CD4-positive, alpha-beta memory T cell (primary cell): Measurements from ENCODE around the gene ANO7. TPM values are rescaled to one million over a fixed set of nuclear protein-coding genes. Genes with fewer than 3 reads are reported as not detected.

ENCODE experiments used
- CTCF ChIA-PET: fragments of 350-600 bp; sonication (Branson Sonifier 250); formaldehyde crosslinking; loops from one replicate; lab custom pipeline; 2021; ENCODE audit warnings: inconsistent platforms; ENCODE audit not compliant: partially characterized antibody; lab: Charles Lee
- POLR2A ChIA-PET: fragments of 350-600 bp; sonication (Branson Sonifier 250); formaldehyde crosslinking; loops from one replicate; lab custom pipeline; 2021; ENCODE audit not compliant: partially characterized antibody; lab: Charles Lee
- DNase-seq, 5 donors: peaks; one replicate each; pipeline versions ENCODE4 v3.0.0 to v3.0.0-alpha.2; 2020 to 2022; ENCODE audit warnings: mixed read lengths in 1 of 5
- H3K27ac ChIP-seq: one replicate; pipeline ENCODE4 v1.7.0; 2013; ENCODE audit warnings: low read depth, low read length
- H3K27me3 ChIP-seq: 2 replicates; pipeline ENCODE4 v1.7.0; 2013; ENCODE audit warnings: mild to moderate bottlenecking, low read length, moderate library complexity; ENCODE audit not compliant: insufficient read depth
- H3K36me3 ChIP-seq: 2 replicates; pipeline ENCODE4 v1.7.0; 2013; ENCODE audit warnings: mild to moderate bottlenecking, low read length, moderate library complexity; ENCODE audit not compliant: insufficient read depth
- H3K4me1 ChIP-seq: 2 replicates; pipeline ENCODE4 v1.7.0; 2013; ENCODE audit warnings: mild to moderate bottlenecking, low read length, moderate library complexity; ENCODE audit not compliant: insufficient read depth
- H3K4me3 ChIP-seq, 2 donors: one replicate each; pipeline ENCODE4 v1.7.0; 2013; ENCODE audit warnings: low read length in 2 of 2, mild to moderate bottlenecking in 1 of 2
- H3K9me3 ChIP-seq, 2 donors: one replicate each; pipeline ENCODE4 v1.7.0; 2013; ENCODE audit warnings: low read length in 2 of 2, control low read depth in 1 of 2; ENCODE audit not compliant: control insufficient read depth in 1 of 2
- H3K27ac Mint-ChIP-seq, 7 donors: one replicate each; pipeline ENCODE4 v1.8.0; 2020 to 2021; ENCODE audit warnings: mixed read lengths in 7 of 7, mild to moderate bottlenecking in 6 of 7, inconsistent platforms in 3 of 7, moderate library complexity in 3 of 7
- H3K27me3 Mint-ChIP-seq, 2 donors: one replicate each; pipeline ENCODE4 v1.8.0; 2020 to 2021; ENCODE audit warnings: mixed read lengths in 2 of 2
- H3K36me3 Mint-ChIP-seq, 2 donors: one replicate each; pipeline ENCODE4 v1.8.0; 2020 to 2021; ENCODE audit warnings: mixed read lengths in 2 of 2, inconsistent platforms in 1 of 2, mild to moderate bottlenecking in 1 of 2
- H3K4me1 Mint-ChIP-seq, 4 donors: one replicate each; pipeline ENCODE4 v1.8.0; 2020 to 2021; ENCODE audit warnings: mixed read lengths in 4 of 4, mild to moderate bottlenecking in 1 of 4
- H3K4me3 Mint-ChIP-seq, 8 donors: one replicate each; pipeline ENCODE4 v1.8.0; 2020 to 2021; ENCODE audit warnings: mixed read lengths in 8 of 8, mild to moderate bottlenecking in 7 of 8, moderate library complexity in 6 of 8, inconsistent platforms in 3 of 8
- H3K9me3 Mint-ChIP-seq, 8 donors: one replicate each; pipeline ENCODE4 v1.8.0; 2020 to 2021; ENCODE audit warnings: mixed read lengths in 8 of 8, mild to moderate bottlenecking in 5 of 8, inconsistent platforms in 3 of 8, moderate library complexity in 1 of 8
- intact Hi-C: fragments of 100-400 bp; cut with micrococcal nuclease; formaldehyde crosslinking; loops from one replicate; pipeline ENCODE4 v1.15.1; 2023
- polyA plus RNA-seq, 2 donors: library from polyadenylated mRNA; unstranded; fragments of 300-500 nt; fragmentation: Illumina TruSeq; gene quantifications; one replicate each; pipeline ENCODE4 v1.2.3, GENCODE V29; 2021
- total RNA-seq, 2 experiments: library from RNA; stranded (reverse); gene quantifications; one replicate each; pipeline ENCODE4 v1.2.3, GENCODE V29; 2021

The ANO7 gene
- total and polyA plus RNA-seq, 4 experiments from 2014 or later: 0.13 to 0.81 (median 0.53) TPM; not detected in 1

GRCh38 chr2:241249654-241250053, 61.2 kb downstream of the ANO7 start:
- POLR2A ChIA-PET: no interaction called here
- Histone ChIP-seq H3K9me3 (no peaks in the 10 kb centered on the region), H3K4me3 (no peak overlapping the region), H3K27ac (no peak overlapping the region), H3K4me1 (no peaks in the 10 kb centered on the region), H3K36me3 (peaks cover 78% of the 10 kb centered on the region), H3K27me3 (no peaks in the 10 kb centered on the region)
- H3K9me3 Mint-ChIP-seq: no peaks in the 10 kb centered on the region
- intact Hi-C loops: no loop called here
- no peak overlapping the region for H3K27ac Mint-ChIP-seq
- H3K27me3 Mint-ChIP-seq: no peaks in the 10 kb centered on the region
- H3K36me3 Mint-ChIP-seq: peaks cover 70 to 86% of the 10 kb centered on the region in 2 donors
- CTCF ChIA-PET: interaction anchor here (0.7 kb wide), 1 partner anchor 398 kb away, joined by 4 read pairs; no protein-coding TSS in a partner anchor
- H3K4me3 Mint-ChIP-seq: no peak overlapping the region
- DNase-seq: no peak
- peaks cover 0 to 1% (median 0%) of the 10 kb centered on the region in 4 donors for H3K4me1 Mint-ChIP-seq

- ChIA-PET POLR2A (no interaction called here), CTCF (no interaction called here)
- H3K27me3 Mint-ChIP-seq: no peaks in the 10 kb centered on the region
- DNase-seq: no peak
- intact Hi-C loops: no loop called here
- Histone ChIP-seq H3K4me1 (no peaks in the 10 kb centered on the region), H3K36me3 (peaks cover 86% of the 10 kb centered on the region), H3K9me3 (no peaks in the 10 kb centered on the region), H3K27ac (no peak overlapping the region), H3K4me3 (no peak overlapping the region), H3K27me3 (no peaks in the 10 kb centered on the region)
- H3K36me3 Mint-ChIP-seq: peaks cover 68 to 87% of the 10 kb centered on the region in 2 donors
- no peak overlapping the region for H3K4me3 Mint-ChIP-seq
- H3K9me3 Mint-ChIP-seq: no peaks in the 10 kb centered on the region
- peaks cover 0 to 1% (median 0%) of the 10 kb centered on the region in 4 donors for H3K4me1 Mint-ChIP-seq
- no peak overlapping the region for H3K27ac Mint-ChIP-seq
These were observed 64.5 kb downstream of the ANO7 start for GRCh38 chr2:241252778-241253475.

GRCh38 chr2:241254904-241255351, 66.5 kb downstream of the ANO7 start:
- peaks cover 53 to 78% of the 10 kb centered on the region in 2 donors for H3K36me3 Mint-ChIP-seq
- POLR2A ChIA-PET: no interaction called here
- Histone ChIP-seq H3K4me1 (no peaks in the 10 kb centered on the region), H3K27ac (no peak overlapping the region), H3K9me3 (no peaks in the 10 kb centered on the region), H3K36me3 (peaks cover 73% of the 10 kb centered on the region), H3K4me3 (no peak overlapping the region), H3K27me3 (no peaks in the 10 kb centered on the region)
- intact Hi-C loops: no loop called here
- H3K27ac Mint-ChIP-seq: peak overlapping the region in 2 of 7 donors; percentile 24 to 36
- peaks cover 1 to 5% (median 3%) of the 10 kb centered on the region in 4 donors for H3K4me1 Mint-ChIP-seq
- H3K9me3 Mint-ChIP-seq: no peaks in the 10 kb centered on the region
- H3K4me3 Mint-ChIP-seq: no peak overlapping the region
- CTCF ChIA-PET: no interaction called here
- H3K27me3 Mint-ChIP-seq: no peaks in the 10 kb centered on the region
- no peak for DNase-seq

GRCh38 chr2:241255542-241256167, 67.2 kb downstream of the ANO7 start:
- intact Hi-C loops: no loop called here
- Mint-ChIP-seq H3K27me3 (no peaks in the 10 kb centered on the region), H3K9me3 (no peaks in the 10 kb centered on the region), H3K36me3 (peaks cover 52 to 77% of the 10 kb centered on the region in 2 donors), H3K4me3 (no peak overlapping the region), H3K27ac (peak overlapping the region in 2 of 7 donors; percentile 12 to 60), H3K4me1 (peaks cover 1 to 5% (median 3%) of the 10 kb centered on the region in 4 donors)
- no peak overlapping the region for H3K4me3 ChIP-seq
- DNase-seq: no peak
- H3K36me3 ChIP-seq: peaks cover 72% of the 10 kb centered on the region
- no peak overlapping the region for H3K27ac ChIP-seq
- POLR2A ChIA-PET: no interaction called here
- no peaks in the 10 kb centered on the region for H3K4me1 ChIP-seq
- CTCF ChIA-PET: no interaction called here
- H3K27me3 ChIP-seq: no peaks in the 10 kb centered on the region
- no peaks in the 10 kb centered on the region for H3K9me3 ChIP-seq

- DNase-seq: no peak
- ChIA-PET POLR2A (no interaction called here), CTCF (no interaction called here)
- H3K9me3 Mint-ChIP-seq: no peaks in the 10 kb centered on the region
- no peak overlapping the region for H3K4me3 ChIP-seq
- peaks cover 1 to 5% (median 3%) of the 10 kb centered on the region in 4 donors for H3K4me1 Mint-ChIP-seq
- H3K9me3 ChIP-seq: no peaks in the 10 kb centered on the region
- intact Hi-C loops: no loop called here
- no peaks in the 10 kb centered on the region for H3K27me3 ChIP-seq
- peaks cover 51 to 78% of the 10 kb centered on the region in 2 donors for H3K36me3 Mint-ChIP-seq
- peak overlapping the region in 1 of 7 donors; percentile 12 for H3K27ac Mint-ChIP-seq
- H3K27me3 Mint-ChIP-seq: no peaks in the 10 kb centered on the region
- no peak overlapping the region for H3K4me3 Mint-ChIP-seq
- peaks cover 71% of the 10 kb centered on the region for H3K36me3 ChIP-seq
- no peaks in the 10 kb centered on the region for H3K4me1 ChIP-seq
- no peak overlapping the region for H3K27ac ChIP-seq
These were observed 67.7 kb downstream of the ANO7 start for GRCh38 chr2:241256168-241256545.

GRCh38 chr2:241257419-241258032, 69.0 kb downstream of the ANO7 start:
- no peak for DNase-seq
- peak overlapping the region in 1 of 7 donors; percentile 29 for H3K27ac Mint-ChIP-seq
- ChIA-PET POLR2A (no interaction called here), CTCF (interaction anchor here (0.9 to 2.4 kb wide), 4 partner anchors 10 to 341 kb away, joined by 3 to 8 read pairs (median 4); no protein-coding TSS in a partner anchor)
- Histone ChIP-seq H3K4me1 (no peaks in the 10 kb centered on the region), H3K36me3 (peaks cover 72% of the 10 kb centered on the region), H3K27me3 (no peaks in the 10 kb centered on the region), H3K9me3 (no peaks in the 10 kb centered on the region), H3K27ac (no peak overlapping the region), H3K4me3 (no peak overlapping the region)
- H3K36me3 Mint-ChIP-seq: peaks cover 53 to 78% of the 10 kb centered on the region in 2 donors
- no peaks in the 10 kb centered on the region for H3K9me3 Mint-ChIP-seq
- peaks cover 1 to 6% (median 5%) of the 10 kb centered on the region in 4 donors for H3K4me1 Mint-ChIP-seq
- H3K27me3 Mint-ChIP-seq: no peaks in the 10 kb centered on the region
- intact Hi-C loops: no loop called here
- no peak overlapping the region for H3K4me3 Mint-ChIP-seq
